NCI-H1105 (cell line): ENCODE data around the gene PLEKHG1.

Experiments used
- DNase-seq: peaks from one replicate; lab custom pipeline; 2025; lab: John Stamatoyannopoulos, UW

Gene PLEKHG1

DNA sequence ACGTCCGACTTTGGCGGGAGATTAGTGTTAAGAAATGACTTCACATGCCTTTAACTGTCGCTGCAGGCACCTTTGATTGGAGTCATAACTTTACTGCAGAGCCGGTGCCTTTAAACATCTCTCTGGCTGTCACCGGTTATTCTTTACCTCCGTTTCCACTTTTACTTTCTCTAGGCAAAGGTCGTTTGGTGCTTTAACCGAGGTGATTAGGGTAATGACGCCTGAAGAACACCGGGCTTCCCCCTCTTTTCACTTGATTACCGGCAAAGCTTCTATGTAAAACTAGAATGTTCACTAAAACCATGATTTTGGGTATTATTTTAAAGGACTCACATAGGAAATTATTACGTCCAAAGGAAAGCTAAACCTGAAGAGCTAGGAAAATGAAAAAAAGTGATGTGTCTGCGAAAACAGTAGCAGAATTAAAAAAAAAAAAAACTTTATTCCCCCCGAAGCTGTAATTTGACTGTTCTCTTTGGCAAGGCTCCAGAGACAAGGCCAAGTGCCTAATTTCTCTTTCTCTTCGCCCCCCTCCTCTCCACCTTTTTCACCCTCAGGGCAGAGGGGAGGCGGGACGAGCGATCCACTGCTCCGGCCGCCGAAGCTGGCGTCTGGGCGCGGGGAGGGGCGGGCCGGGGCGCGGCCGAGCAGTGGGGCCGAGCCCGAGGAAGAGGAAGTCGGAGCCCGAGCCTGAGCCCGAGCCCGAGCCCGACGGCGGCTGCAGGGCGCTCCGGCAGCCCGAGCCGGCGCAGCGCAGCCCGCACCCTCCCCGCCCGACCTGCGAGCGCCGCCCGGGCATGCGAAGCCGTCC lies at the start of gene PLEKHG1:
PLEKHG1 (plus strand) TSS at position 687 of the 811 bp plus-strand sequence. CDS start 133,797 bp downstream, outside the sequence.
- DNase-seq, result peak; percentile 63

GRCh38 chr6:150550244-150550643 lies 49.4 kb upstream of the PLEKHG1 start:
- DNase-seq, result no peak

GRCh38 chr6:150557043-150557599 lies 42.6 kb upstream of the PLEKHG1 start:
- DNase-seq, result no peak

DNA sequence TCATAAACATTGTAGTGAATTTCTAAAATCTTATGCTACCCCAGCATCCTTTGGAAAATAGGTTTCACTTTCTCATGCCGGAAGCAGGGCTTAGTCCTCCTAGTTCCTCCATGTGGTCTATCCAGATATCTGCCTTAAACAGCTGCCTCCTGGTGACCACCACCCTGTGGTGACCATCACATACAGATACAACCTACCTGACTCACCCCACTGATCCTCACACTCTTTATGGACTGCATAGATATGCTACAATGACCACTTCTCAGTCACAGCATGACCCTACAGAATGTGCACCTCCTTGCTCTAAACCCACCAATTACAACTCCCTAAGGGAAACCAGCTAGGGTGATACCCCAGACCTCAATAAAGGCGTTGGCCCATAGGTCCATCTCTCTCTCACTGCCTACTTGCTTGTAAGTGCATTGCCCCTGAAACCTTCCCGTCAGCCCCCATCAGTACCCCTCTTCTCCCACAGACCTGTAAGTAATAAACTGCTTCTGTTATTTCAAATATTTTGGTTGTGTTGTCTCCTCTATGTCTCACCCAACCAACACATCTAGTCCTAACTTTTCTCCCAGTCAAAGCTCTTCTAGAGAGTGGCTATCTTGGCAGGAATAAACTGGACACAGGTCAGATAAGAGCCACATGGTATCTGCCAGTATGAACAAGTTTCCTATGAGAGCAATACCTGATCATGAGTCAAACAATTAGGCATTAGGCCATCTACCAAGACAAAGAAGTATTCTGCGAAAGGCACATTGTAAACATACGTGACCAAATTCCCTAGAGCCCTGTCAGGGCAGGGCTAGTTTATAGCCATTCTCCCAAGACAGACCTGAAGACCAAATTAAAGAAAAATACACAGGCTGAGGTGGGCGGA lies 39.4 kb upstream of the PLEKHG1 start:
- DNase-seq, result no peak

DNA sequence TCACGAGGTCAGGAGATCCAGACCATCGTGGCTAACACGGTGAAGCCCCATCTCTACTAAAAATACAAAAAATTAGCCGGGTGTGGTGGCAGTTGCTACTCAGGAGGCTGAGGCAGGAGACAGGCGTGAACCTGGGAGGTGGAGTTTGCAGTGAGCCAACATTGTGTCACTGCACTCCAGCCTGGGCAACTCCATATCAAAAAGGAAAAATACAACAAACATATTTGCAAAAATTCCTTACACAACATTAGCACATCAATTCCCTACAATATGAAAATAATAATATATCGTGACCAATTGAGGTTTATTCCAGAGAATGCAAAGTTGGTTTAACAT lies 38.8 kb upstream of the PLEKHG1 start:
- DNase-seq, result no peak

DNA sequence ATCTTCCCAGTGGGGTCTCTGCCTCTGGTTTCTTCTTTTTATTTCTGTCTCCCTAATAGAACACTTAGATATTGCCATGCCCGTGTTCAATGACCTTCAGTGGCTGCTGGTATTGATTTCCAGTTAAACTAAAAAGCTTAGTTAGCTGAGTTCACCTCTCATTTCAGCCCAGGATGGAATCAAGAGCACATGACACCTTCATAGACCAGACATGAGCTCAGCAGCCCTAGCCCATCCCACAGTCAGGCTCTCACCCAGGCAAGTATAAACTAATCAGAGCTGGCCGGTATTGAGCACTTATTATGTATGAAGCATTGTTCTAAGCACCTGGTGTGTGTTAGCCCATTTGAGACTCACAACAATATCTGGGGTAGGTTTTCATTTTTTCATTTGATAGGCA lies 33.7 kb upstream of the PLEKHG1 start:
- peak; percentile 5 for DNase-seq

DNA sequence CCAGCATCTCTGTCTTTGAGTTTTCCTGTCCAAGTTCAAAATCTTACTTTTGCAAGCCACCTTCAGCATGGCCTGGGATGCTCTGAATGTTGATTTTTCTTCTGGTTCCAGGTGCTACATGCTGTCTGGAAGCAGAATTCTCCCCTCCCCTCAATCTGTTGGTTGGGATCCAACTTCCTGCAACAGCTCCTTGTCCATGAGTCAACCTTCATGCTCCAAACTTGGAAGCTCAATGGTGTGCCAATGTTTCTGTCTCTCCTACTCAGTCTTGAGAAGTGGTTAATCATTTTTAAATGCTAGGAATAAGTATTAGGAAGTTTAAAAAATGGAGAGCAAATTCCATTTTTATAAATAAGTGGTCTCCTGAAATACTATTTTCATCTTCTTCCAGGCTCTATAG lies 33.2 kb upstream of the PLEKHG1 start:
- DNase-seq, result no peak

- no peak for DNase-seq
These were observed 32.3 kb upstream of the PLEKHG1 start for GRCh38 chr6:150567380-150567779.

GRCh38 chr6:150567823-150568383 lies 31.8 kb upstream of the PLEKHG1 start:
- DNase-seq, result no peak

DNA sequence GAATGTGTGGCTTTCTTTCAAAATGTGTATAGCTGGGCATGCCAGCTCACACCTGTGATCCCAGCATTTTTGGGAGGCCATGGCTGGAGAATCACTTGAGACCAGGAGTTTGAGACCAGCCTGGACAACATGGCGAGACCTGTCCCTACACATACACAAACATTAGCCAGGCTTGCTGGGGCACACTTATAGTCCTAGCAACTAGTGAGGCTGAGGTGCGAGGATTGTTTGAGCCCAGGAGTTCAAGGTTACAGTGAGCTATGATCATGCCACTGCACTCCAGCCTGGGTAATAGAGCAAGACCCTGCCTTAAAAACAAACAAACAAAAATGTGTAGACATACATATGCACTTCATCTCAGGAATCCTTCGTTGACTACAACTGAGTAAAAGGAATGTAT lies 31.1 kb upstream of the PLEKHG1 start:
- DNase-seq, result no peak

DNA sequence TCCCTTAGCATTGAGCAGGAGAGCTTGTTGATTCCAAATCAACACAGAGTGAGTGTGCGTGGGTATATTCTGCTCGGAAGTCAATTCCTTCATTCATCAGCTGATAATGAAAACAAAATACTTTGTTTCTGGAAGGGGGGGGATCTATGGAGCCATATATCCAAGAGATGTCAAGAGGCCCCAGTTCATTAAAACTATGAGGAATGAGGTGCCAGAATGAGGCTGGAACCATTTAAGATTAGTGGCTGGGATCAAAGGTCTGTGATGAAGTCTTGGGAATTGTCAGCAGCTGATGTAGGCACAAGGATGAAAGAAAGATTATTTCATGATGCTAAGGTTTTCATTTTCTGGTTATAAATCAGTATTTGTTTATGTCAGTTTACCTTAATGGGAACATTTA lies 30.5 kb upstream of the PLEKHG1 start:
- DNase-seq, result no peak

GRCh38 chr6:150573041-150573681 lies 26.5 kb upstream of the PLEKHG1 start:
- DNase-seq, result no peak

GRCh38 chr6:150575836-150576235 lies 23.8 kb upstream of the PLEKHG1 start:
- no peak for DNase-seq

DNA sequence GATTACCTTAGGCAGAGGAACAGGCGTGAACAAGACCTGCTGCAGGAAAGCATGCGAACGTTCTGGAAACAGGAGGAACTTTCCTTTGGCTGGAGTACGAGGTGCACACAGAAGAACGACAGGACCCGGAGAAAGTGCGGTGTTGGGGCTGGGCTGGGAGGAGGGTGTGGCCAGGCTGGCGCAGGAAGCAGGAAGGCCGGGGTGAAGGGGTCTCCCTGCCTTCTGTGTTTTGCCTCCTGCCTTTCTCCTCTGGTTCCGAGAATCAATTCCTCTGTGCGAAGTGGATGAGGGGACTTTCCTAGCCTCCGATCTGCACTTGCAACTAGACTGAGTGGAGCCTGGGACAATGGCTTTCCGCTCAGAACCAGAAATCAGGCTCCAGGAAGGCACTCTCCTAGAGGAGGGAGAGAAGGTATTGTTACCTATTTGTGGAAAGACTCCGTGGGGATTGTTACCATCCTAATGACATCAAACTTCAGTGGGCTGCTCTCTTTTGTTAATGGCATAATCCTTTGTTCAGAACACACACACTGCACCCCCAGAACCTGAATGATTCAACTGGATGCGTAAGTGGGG lies 22.9 kb upstream of the PLEKHG1 start:
- no peak for DNase-seq

- DNase-seq, result no peak
These were observed 20.1 kb upstream of the PLEKHG1 start for GRCh38 chr6:150579611-150580010.

- DNase-seq, result no peak
These were observed 19.2 kb upstream of the PLEKHG1 start for GRCh38 chr6:150580489-150580888.

GRCh38 chr6:150584065-150584464 lies 15.6 kb upstream of the PLEKHG1 start:
- no peak for DNase-seq

- no peak for DNase-seq
These were observed 15.1 kb upstream of the PLEKHG1 start for GRCh38 chr6:150584596-150584995.

DNA sequence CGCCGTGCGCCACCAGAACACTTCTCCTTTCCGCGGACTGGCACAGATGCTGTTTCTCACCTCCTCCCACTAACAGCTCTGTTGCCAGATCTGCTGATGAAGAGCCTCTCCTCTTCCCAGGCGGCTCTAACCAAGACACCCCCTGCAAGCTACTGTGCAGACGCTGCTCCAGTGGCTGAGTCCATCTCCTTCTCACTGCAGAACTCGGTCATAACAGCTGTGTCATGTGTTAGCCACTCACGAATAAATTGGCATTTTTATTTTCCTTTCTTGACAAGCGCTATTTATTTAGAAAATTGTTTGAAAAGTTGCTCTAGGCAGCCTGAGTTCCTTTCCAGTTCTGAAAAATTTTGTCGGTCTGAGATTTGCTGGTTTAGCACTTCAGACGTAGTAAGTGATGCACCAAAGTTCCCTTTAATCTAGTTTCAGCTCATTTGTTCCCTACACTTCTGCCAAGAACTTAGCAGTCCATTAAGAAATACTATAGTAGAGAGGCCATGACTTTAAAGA lies 12.8 kb upstream of the PLEKHG1 start:
- DNase-seq, result no peak

DNA sequence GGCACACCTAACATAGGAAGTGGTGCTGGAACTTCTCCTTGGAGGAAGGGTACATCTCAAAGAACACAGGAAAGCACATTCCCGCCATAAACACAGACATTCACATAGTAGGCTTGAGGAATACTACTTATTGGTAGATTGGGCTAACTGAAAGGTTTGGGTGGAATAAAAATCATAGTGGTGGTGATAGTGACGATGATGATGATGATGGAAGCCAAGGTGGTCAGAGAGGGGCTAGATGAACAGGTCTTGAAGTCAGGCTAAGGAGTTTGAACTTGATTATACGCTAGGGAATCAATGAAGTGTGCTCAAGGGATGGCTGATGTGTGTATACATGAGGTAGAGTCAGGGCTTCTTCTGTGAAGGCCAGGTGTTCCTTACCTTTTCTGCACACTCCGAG lies 12.0 kb upstream of the PLEKHG1 start:
- DNase-seq, result no peak

- peak; percentile 74 for DNase-seq
These were observed 10.7 kb upstream of the PLEKHG1 start for GRCh38 chr6:150588888-150589499.
